ENCODE measurements around the gene PNMA6E. TPM values are rescaled to one million over a fixed set of nuclear protein-coding genes. Genes with fewer than 3 reads are reported as not detected.

PNMA6E gene
- total and polyA plus RNA-seq, 9 of the 15 experiments (the other 6 are each of a cell fraction or from before 2014, with no cell fraction given): 0.03 TPM; not detected in 8

DNA sequence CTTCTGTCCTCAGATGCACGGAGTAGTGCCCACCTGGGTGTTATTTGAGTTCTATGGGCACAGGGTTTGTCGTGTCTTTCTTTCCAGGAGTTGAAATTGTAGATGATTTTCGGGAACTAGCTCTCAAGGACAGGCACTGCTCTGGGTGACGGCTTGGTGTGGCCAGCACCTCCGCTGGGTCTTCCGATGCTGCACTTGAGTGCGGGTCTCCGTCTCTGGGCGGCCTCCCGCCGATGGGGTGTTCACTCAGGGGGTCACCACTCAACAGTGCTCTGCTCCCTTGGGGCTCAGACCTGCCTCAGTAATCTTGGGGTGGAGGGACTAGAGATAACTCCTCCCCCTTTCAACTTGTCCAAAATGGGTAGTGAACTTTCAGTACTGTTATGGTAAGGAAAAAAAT is 12.6 kb upstream of the PNMA6E start:
- POLR2A ChIA-PET: interaction anchor here (0.6 kb wide), 1 partner anchor 11 kb away, joined by 3 read pairs; no protein-coding TSS in a partner anchor

DNA sequence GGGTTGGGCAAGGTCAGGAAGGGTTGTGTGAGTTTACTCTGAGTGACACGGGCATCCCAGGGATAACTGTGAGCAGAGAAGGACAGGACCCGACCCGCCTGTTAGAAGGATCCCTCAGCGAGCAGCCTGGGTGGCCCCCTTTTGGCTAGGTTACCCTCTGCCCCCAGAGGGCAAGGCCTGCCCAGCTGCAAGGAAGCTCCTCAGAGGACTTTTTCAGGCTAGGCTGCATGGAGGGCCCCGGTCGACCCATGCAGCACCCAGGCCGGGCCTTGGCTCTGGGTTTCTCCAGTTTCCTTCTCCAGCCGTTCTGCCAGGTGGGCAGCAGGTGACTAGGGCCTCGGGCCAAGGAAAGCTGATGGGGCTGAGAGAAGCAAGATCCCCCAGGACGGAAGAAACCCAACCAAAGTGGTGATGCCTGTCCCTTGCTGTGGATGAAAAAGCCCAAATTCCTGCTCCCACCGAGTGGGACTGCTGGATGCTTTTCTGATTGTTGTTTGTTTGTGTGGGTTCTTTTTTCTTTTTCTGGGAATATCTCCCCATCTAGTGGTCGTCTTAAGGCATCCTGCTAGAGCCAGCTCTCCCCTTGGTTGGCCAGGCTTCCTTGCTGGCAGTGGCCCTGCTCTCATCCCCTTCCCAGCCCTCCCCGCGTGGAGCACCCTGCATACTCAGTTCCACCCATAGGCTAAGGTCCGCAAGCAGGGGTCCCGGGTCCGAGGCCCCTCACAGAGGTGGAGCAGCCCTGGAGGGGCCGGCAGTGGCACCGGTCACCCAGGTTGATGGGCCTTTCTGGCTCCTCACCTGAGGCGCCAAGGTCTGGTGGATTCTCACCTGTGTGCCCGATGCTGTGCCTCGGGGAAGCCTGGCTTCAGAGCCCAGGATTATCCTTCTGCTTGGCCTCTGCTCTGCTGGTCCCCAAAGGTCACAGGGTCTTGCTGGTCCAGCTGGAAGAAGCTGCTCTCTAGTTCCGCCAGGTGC is 11.9 kb upstream of the PNMA6E start:
- ChIA-PET POLR2A (interaction anchor here (0.6 kb wide), 1 partner anchor 12 kb away, joined by 3 read pairs; no protein-coding TSS in a partner anchor), CTCF (ENCODE audit: low intra/inter-chr PET ratio) (no interaction called here)
- FAIRE-seq: no peak
- Histone ChIP-seq H3K9me3 (replicated peaks; ENCODE audit: control insufficient read depth, insufficient read depth, low read depth, low read length) (no peaks in the 10 kb centered on the region), H3K4me1 (replicated peaks in 1 of 2; ENCODE audit: control insufficient read depth in 2 of 2, insufficient read depth in 2 of 2, low read length in 2 of 2) (peaks cover 22 to 60% of the 10 kb centered on the region in 2 experiments), H2AFZ (ENCODE audit: low read depth, low read length) (no peak overlapping the region), H4K20me1 (replicated peaks; ENCODE audit: control insufficient read depth, insufficient read depth, low read length) (no peaks in the 10 kb centered on the region), H3K4me3 (no peak overlapping the region), H3K36me3 (ENCODE audit: control insufficient read depth, insufficient read depth, low read length) (0 out of 3 replicates have a peak, but pooled peaks cover 3% of the 10 kb centered on the region), H3K4me2 (ENCODE audit: insufficient read depth, low read length) (no peak overlapping the region; the same call in 1 of the 2 replicates), H3K9me1 (ENCODE audit: control insufficient read depth, insufficient read depth, low read length) (no peaks in the 10 kb centered on the region), H3K9ac (ENCODE audit: insufficient read depth in 1 of 2, low read depth in 2 of 2, low read length in 2 of 2) (peak overlapping the region in 1 of 2 experiments; percentile 68; a peak in 2 of 4 replicates), H3K79me2 (ENCODE audit: control insufficient read depth, insufficient read depth, low read length) (peaks cover 14% of the 10 kb centered on the region), H3K27me3 (ENCODE audit: control insufficient read depth in 2 of 2, insufficient read depth in 2 of 2, low read length in 2 of 2) (no peaks in the 10 kb centered on the region), H3K27ac (ENCODE audit: extremely low read depth, low read depth, low read length) (no peak overlapping the region)
- no peak for ATAC-seq
- DNase-seq (ENCODE audit: extremely low read depth in 1 of 4, low spot score in 3 of 4): no peak
- intact Hi-C loops (cut with micrococcal nuclease): no loop called here
- in situ Hi-C loops (cut with MboI): no loop called here
- TF ChIP-seq, protein P1, sequence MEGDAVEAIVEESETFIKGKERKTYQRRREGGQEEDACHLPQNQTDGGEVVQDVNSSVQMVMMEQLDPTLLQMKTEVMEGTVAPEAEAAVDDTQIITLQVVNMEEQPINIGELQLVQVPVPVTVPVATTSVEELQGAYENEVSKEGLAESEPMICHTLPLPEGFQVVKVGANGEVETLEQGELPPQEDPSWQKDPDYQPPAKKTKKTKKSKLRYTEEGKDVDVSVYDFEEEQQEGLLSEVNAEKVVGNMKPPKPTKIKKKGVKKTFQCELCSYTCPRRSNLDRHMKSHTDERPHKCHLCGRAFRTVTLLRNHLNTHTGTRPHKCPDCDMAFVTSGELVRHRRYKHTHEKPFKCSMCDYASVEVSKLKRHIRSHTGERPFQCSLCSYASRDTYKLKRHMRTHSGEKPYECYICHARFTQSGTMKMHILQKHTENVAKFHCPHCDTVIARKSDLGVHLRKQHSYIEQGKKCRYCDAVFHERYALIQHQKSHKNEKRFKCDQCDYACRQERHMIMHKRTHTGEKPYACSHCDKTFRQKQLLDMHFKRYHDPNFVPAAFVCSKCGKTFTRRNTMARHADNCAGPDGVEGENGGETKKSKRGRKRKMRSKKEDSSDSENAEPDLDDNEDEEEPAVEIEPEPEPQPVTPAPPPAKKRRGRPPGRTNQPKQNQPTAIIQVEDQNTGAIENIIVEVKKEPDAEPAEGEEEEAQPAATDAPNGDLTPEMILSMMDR (IDR thresholded peaks at IDR 0.05 in 2 of 3, conservative IDR thresholded peaks at IDR 0.05 in 1 of 3; ENCODE audit: insufficient read depth in 2 of 3, low read depth in 1 of 3, low read length in 3 of 3): peak in 2 of 3 experiments; percentile 26 to 39; a peak in 2 of 6 replicates
- TF ChIP-seq, protein P2, sequence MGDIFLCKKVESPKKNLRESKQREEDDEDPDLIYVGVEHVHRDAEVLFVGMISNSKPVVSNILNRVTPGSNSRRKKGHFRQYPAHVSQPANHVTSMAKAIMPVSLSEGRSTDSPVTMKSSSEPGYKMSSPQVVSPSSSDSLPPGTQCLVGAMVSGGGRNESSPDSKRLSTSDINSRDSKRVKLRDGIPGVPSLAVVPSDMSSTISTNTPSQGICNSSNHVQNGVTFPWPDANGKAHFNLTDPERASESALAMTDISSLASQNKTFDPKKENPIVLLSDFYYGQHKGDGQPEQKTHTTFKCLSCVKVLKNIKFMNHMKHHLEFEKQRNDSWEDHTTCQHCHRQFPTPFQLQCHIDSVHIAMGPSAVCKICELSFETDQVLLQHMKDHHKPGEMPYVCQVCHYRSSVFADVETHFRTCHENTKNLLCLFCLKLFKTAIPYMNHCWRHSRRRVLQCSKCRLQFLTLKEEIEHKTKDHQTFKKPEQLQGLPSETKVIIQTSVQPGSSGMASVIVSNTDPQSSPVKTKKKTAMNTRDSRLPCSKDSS (IDR thresholded peaks at IDR 0.05; ENCODE audit: low read depth, partially characterized antibody): no peak
- peak; percentile 17 to 27; a peak in 1 of 4 replicates for TF ChIP-seq RAD21 (CRISPR knock-in tag; conservative IDR thresholded peaks at IDR 0.05 in 1 of 2, IDR thresholded peaks at IDR 0.05 in 1 of 2)
- TF ChIP-seq DNMT1 (IDR thresholded peaks at IDR 0.05): no peak
- 71% methylated on average over 12 of the region's 23 CpGs for WGBS (ENCODE audit: insufficient coverage, low coverage, missing lambda C conversion rate)
- TSS peak; percentile 36 for BruUV-seq (replicated peaks)

More for the DNA sequence above, 12.6 kb upstream of the PNMA6E start:
- Histone ChIP-seq H3K36me3 (ENCODE audit: control insufficient read depth, insufficient read depth, low read length) (peaks cover 4% of the 10 kb centered on the region; the same call in 1 of the 3 replicates), H3K9me3 (replicated peaks; ENCODE audit: control insufficient read depth, insufficient read depth, low read depth, low read length) (no peaks in the 10 kb centered on the region), H3K27ac (ENCODE audit: extremely low read depth, low read depth, low read length) (no peak overlapping the region), H3K4me2 (ENCODE audit: insufficient read depth, low read length) (no peak overlapping the region), H3K4me1 (replicated peaks in 1 of 2; ENCODE audit: control insufficient read depth in 2 of 2, insufficient read depth in 2 of 2, low read length in 2 of 2) (peaks cover 22 to 53% of the 10 kb centered on the region in 2 experiments), H3K9ac (ENCODE audit: insufficient read depth in 1 of 2, low read depth in 2 of 2, low read length in 2 of 2) (peak overlapping the region in 1 of 2 experiments; percentile 68; a peak in 2 of 4 replicates), H2AFZ (ENCODE audit: low read depth, low read length) (no peak overlapping the region), H3K4me3 (no peak overlapping the region), H3K27me3 (ENCODE audit: control insufficient read depth in 2 of 2, insufficient read depth in 2 of 2, low read length in 2 of 2) (no peaks in the 10 kb centered on the region), H3K79me2 (ENCODE audit: control insufficient read depth, insufficient read depth, low read length) (peaks cover 14% of the 10 kb centered on the region), H4K20me1 (replicated peaks; ENCODE audit: control insufficient read depth, insufficient read depth, low read length) (no peaks in the 10 kb centered on the region), H3K9me1 (ENCODE audit: control insufficient read depth, insufficient read depth, low read length) (no peaks in the 10 kb centered on the region)
- ATAC-seq (no peak), FAIRE-seq (no peak), DNase-seq (ENCODE audit: extremely low read depth in 1 of 4, low spot score in 3 of 4) (no peak)
- in situ Hi-C loops (cut with MboI) (no loop called here), intact Hi-C loops (cut with micrococcal nuclease) (no loop called here)
- no TSS peak for BruUV-seq (replicated peaks)
- TF ChIP-seq MAFG (tag; conservative IDR thresholded peaks at IDR 0.05): no peak
- WGBS (ENCODE audit: insufficient coverage, low coverage, missing lambda C conversion rate): 57% methylated on average over 4 of the region's 11 CpGs
- CTCF ChIA-PET (ENCODE audit: low intra/inter-chr PET ratio): no interaction called here

Measured in K562 (cell line).